Activated CD4-positive, CD25-positive, alpha-beta regulatory T cell treated with anti-CD3 and anti-CD28 coated beads, Interleukin-2, amount 50 U/mL, for 16 hours (primary cell): ENCODE measurements around the gene MYH7.
"Not testable (repeated sequence)": the region's sequence is repeated elsewhere in the genome, so short reads cannot be mapped to it uniquely, and the experiment has no call there.

ENCODE experiments used
- DNase-seq: peaks from one replicate; pipeline ENCODE4 v3.0.0-alpha.2; 2020; ENCODE audit warnings: low read depth, low spot score

Gene MYH7

DNA sequence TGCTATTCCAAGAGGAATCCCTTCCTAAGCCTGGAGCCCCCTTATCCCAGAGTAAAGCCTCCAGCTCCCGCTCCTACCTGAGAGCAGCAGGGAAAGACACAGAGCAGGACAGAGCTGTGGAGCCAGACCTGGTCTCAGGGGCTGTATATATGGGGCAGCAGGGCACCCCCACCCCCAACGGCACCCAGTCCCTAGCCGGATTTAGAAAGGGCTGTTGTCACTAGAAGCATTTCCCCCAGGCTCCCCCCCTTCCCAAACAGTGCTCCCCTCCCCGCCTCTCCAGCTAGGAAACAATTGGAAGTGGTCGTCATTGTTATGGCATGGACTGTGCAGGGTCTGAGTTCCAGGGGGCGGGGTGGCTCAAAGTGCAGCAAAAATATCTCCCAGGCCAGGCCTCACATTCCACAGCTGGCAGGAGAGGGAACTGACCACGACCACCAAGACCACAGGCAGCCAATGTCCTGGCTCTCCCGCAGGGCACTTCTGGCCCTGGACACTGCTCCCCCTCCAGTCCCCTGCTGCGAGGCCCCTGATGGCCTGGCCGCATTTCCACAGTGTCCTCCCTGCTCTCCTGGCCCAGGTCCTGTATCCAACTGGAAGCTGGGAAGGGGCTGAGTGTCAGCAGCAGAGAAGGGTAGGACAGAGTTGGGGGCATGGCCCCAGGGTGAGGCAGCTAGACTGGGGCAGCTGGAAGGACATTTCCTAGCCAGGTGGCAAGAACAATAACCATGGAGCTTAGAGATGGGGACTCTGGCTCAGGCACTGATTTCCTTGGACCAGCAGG is at the start of gene MYH7:
Gene MYH7, minus strand, starts transcription at position 118 of the 784 bp plus-strand sequence. CDS start 1,928 bp downstream, outside the sequence.
- no peak for DNase-seq

DNA sequence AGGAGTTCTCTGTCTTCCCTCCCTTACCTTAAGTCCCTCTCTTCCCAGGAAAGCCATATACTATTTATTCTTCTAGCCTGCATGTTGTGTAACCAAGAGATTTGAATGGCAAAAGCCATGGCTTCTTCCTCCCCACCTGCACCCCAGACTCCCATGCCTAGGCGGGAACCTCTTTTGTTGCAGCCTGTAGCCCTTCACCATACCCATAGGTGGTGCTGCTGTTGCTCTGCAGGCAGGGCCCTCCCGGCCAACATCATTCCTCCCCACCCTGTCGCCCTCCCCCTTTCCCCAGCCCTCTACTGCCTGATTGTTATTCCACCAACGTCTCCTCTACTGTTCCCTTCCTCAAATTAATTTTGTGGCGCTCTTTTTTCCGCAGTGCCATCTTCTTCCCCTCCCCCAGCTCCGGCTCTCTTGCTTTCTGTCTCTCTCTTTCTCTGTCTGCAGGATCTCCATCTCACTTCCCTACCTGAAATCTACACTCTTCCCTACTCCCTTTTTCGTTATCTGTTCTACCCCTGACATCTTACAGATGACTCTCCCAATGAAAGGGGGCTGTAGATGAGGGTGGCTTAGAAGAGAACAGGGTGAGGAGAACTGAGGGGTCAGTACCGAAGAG is 47.9 kb upstream of the MYH7 start:
- DNase-seq = no peak

DNA sequence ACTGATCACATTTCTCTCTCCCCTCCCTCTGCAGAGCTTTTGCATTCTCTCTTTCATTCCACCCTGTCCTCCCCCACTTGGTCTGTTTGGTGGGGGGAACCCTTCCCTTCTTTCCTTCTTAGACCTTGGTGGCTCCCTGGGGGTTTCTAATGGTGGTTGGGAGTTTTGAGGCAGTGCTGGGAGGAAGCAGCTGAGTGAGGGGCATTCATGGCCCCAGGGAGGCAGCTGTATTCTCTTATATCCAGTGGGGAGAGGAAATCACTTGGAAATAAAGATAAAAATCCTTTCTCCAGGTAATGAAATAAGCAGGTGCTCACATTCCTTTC is 47.3 kb upstream of the MYH7 start:
- no peak for DNase-seq

DNA sequence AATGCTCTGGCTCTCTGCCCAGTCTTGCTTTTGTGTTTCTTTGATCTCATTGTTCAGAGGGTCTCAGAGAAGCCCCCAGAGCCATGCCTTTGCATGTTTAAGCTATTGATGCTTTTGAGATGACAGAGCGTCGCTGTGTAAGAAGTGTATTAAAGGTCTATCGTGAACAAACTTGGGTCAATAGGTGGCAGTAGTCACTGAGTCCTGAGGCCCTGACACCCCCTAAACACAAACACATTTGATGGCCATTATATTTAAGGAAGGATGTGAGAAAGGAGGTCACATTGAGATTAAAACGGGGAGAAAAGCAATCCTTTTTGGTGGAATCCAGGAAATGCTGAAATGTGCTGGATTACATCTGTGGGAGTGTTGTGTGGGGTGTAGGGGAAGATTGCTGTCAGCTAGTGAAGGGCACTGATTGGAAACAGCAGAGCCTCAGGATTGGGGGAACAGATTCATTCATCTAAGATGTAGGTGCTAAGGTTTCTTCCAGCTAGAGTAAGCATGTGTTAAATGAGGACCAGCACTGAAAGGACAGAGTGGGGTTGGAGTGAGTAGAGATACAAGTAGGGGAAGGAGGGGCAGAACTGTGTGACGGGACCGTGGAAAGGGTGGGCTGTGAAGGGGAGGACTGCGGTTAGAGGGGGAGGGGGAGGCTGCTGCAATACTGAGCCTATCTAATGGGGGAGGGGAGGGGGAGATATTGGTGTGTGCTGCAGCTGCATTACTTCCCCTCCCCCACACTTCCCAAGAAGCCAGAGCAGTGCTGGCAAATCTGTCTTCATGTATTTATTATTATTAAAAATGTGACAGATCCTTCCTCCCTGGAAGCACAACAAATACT is 46.7 kb upstream of the MYH7 start:
- no peak for DNase-seq

DNA sequence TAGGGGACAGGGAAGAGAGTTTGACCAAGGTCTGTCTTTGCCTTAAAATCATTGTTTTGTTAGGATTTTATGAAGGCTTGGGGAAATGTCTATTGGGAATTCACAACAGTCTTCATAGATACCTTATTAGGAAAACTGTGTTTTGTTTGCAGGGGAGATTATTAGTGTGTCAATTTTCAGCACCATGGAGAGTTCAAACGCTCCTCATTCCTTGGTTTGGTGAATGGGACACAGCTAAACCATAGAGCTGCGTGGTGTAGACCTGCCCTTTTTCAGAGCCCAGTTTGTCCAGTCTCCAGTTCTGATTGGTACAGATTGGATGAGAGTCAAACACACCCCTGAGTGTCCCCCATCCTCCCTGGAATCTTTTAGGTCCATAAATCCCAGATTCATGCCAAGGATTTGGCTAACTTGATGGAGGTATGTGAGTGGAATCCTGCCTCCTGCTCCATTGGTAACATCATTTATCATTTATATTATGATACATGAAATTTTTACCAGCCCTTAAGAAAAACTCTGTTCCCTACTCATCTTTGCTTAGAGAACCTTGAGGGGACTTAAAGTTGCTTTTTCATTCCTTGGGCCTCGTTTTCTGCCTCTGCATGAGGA is 46.0 kb upstream of the MYH7 start:
- no peak for DNase-seq

DNA sequence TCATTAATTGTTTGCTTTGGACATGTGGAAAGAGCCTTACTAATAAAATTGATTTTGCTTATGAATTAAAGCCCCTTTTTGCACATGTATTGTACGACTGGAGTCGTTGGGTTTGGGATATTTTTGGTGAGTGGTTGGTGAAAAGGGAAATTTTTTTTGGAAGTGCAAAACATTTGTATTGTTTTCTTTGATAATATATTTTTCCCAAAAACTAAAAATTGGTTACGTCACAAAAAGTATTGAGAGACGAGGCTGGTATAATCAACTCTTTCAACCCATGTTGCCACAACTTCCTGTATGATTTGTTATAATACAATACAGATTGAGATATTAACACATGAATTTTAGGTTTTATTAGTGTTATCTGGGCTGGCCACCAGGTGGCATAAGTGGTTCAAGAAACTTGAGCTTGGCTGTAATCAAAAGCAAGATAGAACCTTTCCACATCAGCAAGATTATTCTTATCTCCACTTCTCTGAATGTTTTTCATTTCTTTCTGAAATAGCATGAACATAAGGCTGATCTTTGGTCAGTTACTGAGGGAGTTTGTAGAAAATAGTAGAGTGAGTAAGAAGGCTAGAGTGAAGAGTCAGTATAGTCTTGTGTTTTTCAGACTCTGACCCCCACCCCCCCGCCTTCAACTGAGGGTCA is 42.8 kb upstream of the MYH7 start:
- peak; percentile 39 for DNase-seq

DNA sequence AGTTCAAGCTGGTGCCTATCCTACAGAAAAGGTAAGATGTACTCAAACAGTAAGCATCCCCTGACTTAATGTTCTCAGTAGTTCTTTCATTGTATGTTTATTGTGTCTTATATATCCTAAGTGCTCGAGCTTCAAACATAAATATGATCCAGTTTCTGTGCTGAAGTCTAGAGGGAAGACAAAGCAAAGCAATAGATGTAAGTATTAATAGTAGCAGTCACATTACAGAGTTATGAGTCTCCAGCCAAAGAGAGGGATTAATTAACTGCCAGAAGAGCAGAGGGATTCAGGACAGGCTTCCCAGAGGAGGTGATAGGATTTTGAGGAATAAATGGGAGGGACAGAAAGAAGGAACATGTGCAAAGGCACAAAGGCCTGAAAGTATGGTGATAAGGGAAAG is 35.5 kb upstream of the MYH7 start:
- DNase-seq = no peak

DNA sequence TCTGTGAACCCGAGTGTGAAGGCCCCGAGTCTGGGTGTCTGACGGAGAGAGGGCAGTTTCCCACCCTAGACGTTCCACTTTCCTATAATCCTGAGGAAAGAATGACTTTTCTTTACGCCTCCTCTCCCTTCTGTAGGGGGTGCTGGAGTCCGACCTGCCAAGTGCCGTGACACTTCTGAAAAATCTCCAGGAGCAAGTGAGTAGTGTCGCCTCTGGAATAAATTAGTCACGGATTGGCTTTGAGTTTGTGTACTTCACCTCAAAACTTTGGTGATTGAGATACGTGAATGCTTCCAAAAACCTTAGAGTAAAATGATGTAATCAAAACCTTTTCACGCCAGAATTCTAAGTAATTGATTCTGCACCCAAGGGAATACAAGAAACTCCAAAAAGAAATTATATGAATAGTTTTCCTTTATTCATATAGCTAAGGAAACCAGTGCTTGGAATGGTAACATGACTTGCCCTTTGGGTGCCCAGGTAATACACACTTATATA is 34.5 kb upstream of the MYH7 start:
- no peak for DNase-seq

DNA sequence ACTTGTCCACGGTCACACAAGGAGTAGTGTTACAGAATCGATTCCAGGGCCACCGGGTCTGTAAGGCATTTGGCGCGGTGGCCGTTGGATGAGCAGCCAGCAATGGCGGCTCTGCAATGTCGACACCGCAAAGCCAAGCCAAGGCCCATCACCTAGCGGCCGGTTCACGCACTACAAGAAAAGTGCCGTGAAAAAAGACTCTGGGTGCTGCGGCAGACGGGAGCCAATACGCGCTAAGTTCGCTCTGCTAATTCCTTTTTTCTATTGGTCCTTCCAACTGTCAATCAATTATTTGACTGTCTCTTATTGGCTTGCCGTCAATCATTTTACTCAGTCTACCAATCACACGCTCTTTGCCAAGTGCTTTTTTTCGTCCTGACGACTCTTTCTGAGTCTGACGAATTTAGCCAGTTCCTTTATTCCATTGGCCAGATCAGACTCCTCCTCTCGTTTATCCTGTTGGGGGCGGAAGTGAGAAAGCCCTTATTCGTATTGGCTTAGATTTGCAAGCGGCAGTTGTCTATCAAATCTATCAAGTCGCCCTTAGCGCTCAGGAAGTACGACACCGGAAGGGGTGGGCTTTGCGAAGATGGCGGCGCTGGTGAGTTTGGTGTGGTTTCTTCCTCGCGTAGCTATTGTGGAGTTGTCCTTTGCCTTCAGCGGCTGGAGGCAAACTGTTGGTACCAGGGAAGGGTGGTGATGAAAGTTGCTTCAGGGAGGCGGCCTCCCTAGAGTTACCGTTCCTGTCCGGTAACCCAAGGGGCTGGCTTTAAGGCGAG is 33.9 kb upstream of the MYH7 start, which contains the start of gene NGDN:
Gene NGDN, plus strand, starts transcription at position 577 of the 779 bp plus-strand sequence. Its CDS starts 13 bp downstream, at position 590.
- DNase-seq = peak; percentile 94

DNA sequence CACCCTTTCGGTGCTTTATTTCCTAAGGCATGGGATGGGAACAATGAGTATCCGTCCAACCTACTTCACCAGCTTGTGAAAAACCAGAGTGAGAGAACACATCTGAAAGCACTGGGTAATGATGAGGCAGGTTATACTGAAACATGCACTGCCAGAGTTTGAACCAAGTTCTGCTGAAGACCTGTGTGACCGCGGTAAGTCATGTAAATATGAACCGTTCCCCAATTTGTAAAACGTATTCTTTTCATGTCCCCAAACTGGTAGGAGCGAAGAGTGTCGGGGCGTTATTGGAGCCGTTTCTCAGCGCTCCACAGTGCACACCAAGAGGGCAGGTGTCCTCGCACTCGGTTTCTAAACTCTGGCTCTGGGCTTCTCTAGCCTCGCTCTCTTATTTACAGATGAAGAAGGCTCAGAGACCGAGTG is 33.3 kb upstream of the MYH7 start:
- no peak for DNase-seq

DNA sequence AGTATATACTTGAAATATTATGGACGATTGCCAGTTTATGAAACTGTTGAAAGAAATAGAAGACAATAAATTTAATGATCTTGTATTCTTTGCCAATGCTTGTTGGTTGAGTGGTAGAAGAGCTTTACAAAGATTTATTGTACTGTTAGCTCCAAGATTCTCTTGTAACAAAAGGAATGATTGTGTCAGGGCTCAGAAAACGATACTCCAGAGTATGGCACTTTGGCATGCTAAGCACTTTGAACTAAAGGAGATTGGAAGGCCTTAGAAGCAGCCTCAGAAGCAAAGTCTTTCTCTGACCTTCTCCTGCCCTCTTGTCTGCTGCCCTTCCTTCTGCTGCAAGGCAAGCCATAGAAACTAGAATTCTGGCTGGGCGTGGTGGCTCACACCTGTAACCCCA is 29.8 kb upstream of the MYH7 start:
- DNase-seq = no peak

DNA sequence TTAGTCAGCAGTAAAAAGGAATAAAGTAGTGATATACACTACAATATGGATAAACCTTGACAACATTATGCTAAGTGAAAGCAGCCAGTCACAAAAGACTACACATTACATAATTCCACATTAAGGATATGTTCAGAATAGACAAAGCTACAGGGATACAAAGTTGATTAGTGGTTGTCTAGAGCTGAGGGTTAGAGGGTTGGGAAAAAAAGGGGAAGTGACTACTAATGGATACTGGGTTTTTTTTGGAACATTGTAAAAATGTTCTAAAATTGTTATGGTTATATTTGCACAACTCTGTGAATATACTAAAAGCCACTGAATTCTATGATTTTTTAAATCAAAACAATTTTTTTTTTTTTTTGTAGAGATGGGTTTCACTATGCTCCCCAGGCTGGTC is 29.2 kb upstream of the MYH7 start:
- no peak for DNase-seq

DNA sequence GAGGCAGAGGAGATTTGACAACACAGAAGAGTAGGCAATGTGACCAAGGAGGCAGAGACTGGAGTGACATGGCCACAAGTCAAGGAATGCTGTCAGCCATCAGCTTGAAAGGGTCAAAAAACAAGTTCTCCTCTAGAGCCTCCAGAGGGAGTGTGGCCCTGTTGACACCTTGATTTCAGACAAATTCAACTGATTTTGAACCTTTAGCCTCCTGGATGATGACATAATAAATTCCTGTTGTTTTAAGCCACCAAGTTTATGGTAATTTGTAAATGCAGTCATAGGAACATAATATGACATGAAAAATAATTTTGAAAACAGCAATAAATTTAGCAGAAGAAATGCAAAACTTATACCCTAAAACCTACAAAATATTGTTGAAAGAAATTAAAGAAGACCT is 25.5 kb upstream of the MYH7 start:
- DNase-seq = no peak

DNA sequence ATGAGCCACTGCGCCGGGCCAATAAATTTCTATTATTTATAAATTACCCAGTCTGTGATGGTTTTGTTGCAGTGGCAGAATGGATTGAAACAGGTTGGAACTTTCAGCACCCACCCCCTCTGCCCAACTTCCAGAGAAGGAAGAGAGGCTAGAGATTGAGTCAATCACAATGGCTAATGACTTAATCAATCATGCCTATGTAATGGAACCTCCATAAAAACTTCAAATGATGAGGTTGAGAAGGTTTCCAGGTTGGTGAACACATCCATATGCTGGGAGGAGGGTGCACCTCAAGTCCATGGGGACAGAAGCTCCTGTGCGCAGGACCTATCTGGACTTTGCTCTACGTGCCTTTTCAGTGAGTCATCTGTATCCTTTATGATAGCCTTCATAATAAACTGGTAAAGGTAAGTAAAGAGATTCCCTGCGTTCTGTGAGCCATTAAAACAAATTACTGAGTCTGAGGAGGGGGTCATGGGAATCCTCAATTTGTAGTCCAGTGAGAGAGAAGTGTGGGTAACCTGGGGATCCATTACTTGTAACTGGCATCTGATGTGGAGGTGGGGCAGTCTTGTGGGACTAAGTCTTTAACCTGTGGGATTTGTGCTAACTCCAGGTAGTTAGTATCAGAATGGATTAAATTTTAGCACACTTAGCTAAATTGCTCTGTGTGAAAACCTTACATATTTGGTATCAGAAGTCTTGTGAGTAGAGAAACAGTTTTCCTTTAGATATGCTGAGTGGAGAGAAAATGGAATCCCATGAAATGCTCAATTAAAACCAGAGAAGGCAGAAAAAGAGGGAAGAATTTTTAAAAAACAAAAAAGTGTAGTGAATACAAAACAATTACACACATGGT is 22.4 kb upstream of the MYH7 start:
- DNase-seq = no peak

DNA sequence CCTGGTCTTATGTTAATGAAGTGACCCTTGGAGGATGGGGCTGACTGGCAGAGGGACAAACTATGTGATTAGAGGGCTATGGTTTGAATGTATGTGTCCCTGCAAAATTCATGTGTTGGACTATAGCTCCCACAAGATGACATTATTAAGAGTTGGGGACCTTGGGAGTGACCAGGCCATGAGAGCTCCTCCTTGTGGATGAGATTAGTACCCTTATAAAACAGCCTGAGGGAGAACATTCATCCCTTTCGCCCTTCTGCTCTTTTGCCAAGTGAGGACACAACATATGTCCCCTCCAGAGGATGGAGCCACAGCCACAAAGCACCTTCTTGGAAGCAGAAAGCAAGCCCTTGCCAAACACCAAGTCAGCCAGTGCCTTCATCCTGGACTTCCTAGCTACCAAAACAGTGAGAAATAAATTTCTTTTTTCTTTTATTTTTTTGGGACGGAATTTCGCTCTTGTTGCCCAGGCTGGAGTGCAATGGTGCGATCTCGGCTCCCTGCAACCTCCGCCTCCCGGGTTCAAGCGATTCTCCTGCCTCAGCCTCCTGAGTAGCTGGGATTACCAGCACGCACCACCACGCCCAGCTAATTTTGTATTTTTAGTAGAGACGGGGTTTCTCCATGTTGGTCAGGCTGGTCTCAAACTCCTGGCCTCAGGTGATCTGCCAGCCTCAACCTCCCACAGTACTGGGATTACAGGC is 21.6 kb upstream of the MYH7 start:
- DNase-seq = not testable (repeated sequence)

DNA sequence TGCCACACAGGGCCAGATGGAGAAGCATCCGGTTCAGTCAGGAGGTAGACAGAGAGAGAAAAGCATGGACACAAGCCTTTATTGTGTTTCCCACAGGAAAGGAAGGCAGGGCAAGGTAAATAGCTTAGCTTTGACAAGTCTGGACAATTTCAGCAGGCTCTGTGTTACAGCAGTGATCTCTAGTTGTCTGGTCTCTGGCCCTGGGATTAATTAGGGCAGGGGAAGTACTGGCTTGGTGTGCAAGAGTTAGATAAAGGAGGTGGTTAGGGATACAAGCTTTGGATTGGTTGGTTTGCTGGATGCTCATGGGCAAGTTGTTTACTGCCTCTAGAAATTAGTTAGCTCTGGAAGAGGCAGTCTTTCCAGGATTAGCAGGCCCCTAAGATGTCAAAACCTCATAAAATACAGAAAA is 19.0 kb upstream of the MYH7 start:
- DNase-seq = no peak

DNA sequence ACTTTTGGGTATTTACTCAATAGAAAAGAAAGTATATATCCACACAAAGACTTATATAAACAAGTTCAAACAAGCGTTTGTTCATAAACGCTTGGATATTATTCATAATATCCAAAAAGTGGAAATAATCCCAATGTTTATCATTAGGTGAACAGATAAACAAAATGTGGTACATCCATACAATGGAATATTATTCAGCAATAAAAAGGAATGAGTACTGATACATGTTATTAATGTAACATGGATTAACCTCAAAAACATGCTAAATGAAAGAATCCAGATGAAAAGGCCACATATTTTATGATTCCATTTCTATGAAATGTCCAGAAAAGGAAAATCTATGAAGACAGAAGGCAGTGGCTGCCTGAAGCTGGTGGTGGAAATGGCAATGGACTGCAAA is 16.8 kb upstream of the MYH7 start:
- DNase-seq = no peak

DNA sequence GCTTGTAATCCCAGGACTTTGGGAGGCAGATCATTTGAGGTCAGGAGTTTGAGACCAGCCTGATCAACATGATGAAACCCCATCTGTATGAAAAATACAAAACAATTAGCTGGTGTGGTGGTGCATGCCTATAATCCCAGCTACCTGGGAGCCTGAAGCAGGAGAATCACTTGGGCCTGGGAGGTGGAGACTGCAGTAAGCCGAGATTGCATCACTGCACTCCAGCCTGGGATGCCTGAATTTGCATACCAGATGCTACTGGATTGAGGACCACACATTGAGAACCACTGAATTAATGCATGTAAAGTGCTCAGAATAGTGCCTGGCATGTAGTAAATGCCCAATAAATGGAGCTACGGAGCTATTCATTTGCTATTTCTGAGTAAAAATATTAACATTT is 14.9 kb upstream of the MYH7 start:
- DNase-seq = no peak

DNA sequence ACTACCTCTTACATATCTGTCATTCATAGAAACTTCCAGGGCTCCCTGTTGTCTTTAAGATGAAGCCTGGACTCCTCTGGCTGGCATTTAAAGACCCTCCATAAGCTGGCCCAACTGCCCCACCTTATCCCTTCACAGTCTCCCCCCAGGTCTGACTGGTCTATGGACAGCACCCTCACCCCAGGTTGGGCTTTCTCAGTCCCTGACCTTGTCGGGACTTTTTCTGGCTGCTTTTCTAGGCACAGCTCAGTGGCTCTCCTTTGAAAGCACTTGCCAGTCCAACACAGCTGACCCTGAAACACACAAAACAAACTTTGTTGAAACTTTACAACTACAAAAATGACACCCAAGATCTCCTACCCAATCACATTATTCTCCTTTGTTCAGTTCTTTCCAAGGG is 13.9 kb upstream of the MYH7 start:
- DNase-seq = no peak
